ENCODE results near the gene COL23A1. TPM values are rescaled to one million over a fixed set of nuclear protein-coding genes. Genes with fewer than 3 reads are reported as not detected.
A peak's percentile ranks its signal among the peaks of the same experiment; 100 is the strongest.
"Not testable (repeated sequence)": the region's sequence is repeated elsewhere in the genome, so short reads cannot be mapped to it uniquely, and the experiment has no call there.

The COL23A1 gene
- total and polyA plus RNA-seq, 8 donors: 0.06 to 0.68 (median 0.33) TPM; not detected in 2

DNA sequence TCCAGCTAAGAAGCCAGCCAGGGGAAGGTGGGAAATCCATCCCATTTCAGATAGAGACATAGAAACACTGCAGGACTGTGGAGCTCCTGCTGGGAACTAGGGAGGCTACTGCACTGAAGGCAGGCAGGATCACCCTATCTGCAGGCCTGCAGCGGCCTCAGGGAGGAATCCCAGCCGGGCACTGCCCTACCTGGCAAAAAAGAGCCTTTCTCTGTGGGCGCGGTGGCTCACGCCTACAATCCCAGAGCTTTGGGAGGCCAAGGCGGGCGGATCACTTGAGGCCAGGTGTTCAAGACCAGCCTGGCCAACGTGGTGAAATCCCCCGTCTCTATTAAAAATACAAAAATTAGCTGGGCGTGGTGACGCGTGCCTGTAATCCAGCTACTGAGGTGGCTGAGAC is 286.2 kb downstream of the COL23A1 start:
- peak in 1 of 6 donors; percentile 26 for DNase-seq
- 79 to 82% methylated on average over 12 of the region's 12 CpGs for WGBS, 2 donors
- Histone ChIP-seq H3K27ac (no peak overlapping the region), H3K27me3 (no peaks in the 10 kb centered on the region), H3K4me1 (no peaks in the 10 kb centered on the region), H3K4me3 (no peak overlapping the region), H3K9me3 (no peaks in the 10 kb centered on the region), H3K36me3 (no peaks in the 10 kb centered on the region)
- intact Hi-C loops (cut with DNase I): no loop called here
- no peak for ATAC-seq
- no peak for TF ChIP-seq CTCF (IDR thresholded peaks at IDR 0.05)
- FAIRE-seq: no peak

GRCh38 chr5:178302321-178302720 is 287.9 kb downstream of the COL23A1 start:
- H3K9me3 ChIP-seq; H3K4me3 ChIP-seq; H3K27ac ChIP-seq; H3K27me3 ChIP-seq; H3K4me1 ChIP-seq; H3K36me3 ChIP-seq; FAIRE-seq; intact Hi-C loops (cut with DNase I); ATAC-seq; DNase-seq: not testable (repeated sequence)
- WGBS, 2 donors: 69 to 71% methylated on average over 16 of the region's 16 CpGs

GRCh38 chr5:178301641-178302040 is 288.6 kb downstream of the COL23A1 start:
- WGBS, 2 donors: 79 to 93% methylated on average over 11 to 15 of the region's 15 CpGs
- Histone ChIP-seq H3K27me3 (no peaks in the 10 kb centered on the region), H3K27ac (no peak overlapping the region), H3K4me1 (no peaks in the 10 kb centered on the region), H3K4me3 (no peak overlapping the region), H3K36me3 (no peaks in the 10 kb centered on the region), H3K9me3 (no peaks in the 10 kb centered on the region)
- intact Hi-C loops (cut with DNase I): no loop called here
- TF ChIP-seq CTCF (IDR thresholded peaks at IDR 0.05): no peak
- ATAC-seq (no peak), DNase-seq (peak in 2 of 6 donors; percentile 9 to 29), FAIRE-seq (no peak)

DNA sequence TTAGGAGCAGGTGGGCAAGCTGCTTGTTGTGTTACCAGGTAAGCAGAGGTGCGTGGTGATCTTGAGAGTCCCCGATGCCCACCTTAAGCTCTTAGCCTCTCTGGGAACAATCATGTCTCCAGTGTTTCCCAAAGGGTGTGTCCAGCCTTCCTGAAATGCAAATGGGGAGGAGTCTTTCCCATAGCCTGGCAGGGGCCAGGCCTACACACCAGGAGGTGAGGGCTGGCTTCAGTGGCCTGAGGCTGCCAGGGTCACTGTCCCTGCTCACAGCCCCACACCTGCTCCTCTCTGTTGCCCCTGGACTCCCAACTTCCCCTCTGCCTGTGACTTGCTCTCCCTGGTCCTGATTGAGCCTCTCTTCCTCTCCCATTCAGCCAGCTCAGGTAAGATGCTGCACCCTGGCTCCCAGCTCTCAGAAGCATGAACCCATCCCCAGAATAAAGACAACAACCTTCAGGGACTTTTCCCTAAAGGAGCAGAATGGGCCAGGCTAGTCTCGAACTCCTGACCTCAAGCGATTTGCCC is 291.8 kb downstream of the COL23A1 start:
- Histone ChIP-seq H3K27ac (no peak overlapping the region), H3K27me3 (no peaks in the 10 kb centered on the region), H3K36me3 (no peaks in the 10 kb centered on the region), H3K4me1 (no peaks in the 10 kb centered on the region), H3K9me3 (no peaks in the 10 kb centered on the region), H3K4me3 (no peak overlapping the region)
- intact Hi-C loops (cut with DNase I): no loop called here
- WGBS, 2 donors: 74 to 85% methylated on average over 4 of the region's 4 CpGs
- FAIRE-seq (no peak), ATAC-seq (no peak), DNase-seq (peak in 2 of 6 donors; percentile 16 to 17)
- TF ChIP-seq CTCF (IDR thresholded peaks at IDR 0.05): no peak

- FAIRE-seq (no peak), ATAC-seq (no peak), DNase-seq (peak in 2 of 6 donors; percentile 34 to 37)
- H3K27ac ChIP-seq: no peak overlapping the region
- no peak overlapping the region for H3K4me3 ChIP-seq
- no peaks in the 10 kb centered on the region for H3K4me1 ChIP-seq
- H3K36me3 ChIP-seq: no peaks in the 10 kb centered on the region
- intact Hi-C loops (cut with DNase I): no loop called here
- H3K27me3 ChIP-seq: no peaks in the 10 kb centered on the region
- WGBS, 2 donors: 63 to 65% methylated on average over 7 to 8 of the region's 8 CpGs
- no peaks in the 10 kb centered on the region for H3K9me3 ChIP-seq
- TF ChIP-seq CTCF (IDR thresholded peaks at IDR 0.05): no peak
These were observed 292.4 kb downstream of the COL23A1 start for GRCh38 chr5:178297751-178298150.
